GM18519 (cell line): ENCODE measurements around the gene PARL.
"Not testable (repeated sequence)": the region's sequence is repeated elsewhere in the genome, so short reads cannot be mapped to it uniquely, and the experiment has no call there.

ENCODE experiments used
- ATAC-seq: cut with Tn5 transposase; IDR thresholded peaks from one replicate; pipeline ENCODE4 v1.9.1; 2021; ENCODE audit warnings: mild to moderate bottlenecking, moderate library complexity; ENCODE audit not compliant: unreplicated experiment, low FRiP score

The PARL gene

DNA sequence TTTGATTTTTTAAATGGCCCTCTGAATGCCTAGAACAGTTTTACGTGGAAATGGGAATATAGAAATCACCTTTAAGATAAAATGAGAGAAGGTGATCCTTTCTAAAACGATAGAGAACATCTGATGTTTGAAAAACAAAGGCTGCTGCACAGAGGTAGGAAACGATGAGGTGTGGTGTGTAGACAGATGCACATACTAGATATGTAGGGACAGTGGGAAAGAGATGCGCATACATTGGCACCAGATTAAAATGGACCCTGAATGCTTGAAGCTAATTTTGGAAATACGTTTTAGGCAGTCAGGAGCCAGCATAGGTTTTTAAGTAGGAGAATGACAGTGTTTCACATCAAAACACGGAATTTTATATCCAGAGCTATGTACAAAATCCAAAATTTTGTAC is 88.3 kb downstream of the PARL start:
- ATAC-seq, result no peak

DNA sequence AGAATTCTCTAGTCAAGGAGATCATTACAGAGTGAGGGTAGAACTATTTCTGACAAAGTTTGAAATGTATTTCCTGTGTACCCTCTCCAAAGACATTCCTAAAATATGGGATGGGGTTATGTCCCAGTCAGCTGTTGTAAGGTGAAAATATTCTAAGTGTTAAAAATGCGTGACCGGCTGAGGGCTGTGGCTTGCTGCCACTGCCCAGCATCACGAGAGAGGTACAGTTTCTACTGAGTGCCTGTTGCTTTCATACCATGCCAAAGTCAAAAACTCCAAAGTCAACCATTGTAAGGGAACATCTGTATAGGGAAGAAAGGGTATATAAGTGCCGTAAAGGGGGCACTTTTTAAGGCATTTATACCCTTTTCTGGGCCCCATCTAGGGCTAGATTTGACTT is 90.2 kb downstream of the PARL start:
- no peak for ATAC-seq

DNA sequence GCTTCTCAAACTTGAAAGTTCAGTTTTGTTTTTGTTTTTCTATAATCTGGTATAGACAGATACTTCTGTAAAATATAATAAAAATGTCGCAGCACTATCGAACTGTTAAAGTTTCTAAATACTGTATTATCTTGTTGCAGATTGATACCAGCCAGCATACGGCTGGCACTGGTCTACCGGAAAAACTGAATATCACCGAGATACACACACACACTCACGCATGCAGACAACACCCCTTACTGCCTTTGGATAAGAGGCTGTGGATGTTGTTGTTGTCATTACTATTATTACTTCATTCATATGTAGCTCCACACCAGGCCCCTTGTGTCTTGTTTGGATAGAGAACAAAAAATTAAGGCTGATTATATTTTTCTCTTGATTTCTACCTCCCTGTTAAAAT is 91.7 kb downstream of the PARL start:
- ATAC-seq, result no peak

DNA sequence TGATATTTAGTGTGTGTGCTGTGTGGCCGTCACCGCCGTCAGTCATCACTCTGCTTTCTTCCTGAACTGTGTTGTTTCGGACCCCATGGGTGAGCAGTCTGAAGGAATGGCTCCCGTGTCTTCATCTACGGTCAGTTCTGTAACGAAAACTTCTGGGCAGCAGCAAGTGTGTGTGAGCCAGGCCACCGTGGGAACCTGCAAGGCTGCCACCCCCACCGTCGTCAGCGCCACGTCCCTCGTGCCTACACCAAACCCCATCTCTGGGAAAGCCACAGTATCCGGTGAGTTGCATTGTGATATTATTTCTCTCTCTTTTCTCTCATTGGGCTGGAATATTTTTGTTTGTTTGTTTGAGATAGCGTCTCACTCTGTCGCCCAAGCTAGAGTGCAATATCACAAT is 94.0 kb downstream of the PARL start:
- ATAC-seq, result no peak

DNA sequence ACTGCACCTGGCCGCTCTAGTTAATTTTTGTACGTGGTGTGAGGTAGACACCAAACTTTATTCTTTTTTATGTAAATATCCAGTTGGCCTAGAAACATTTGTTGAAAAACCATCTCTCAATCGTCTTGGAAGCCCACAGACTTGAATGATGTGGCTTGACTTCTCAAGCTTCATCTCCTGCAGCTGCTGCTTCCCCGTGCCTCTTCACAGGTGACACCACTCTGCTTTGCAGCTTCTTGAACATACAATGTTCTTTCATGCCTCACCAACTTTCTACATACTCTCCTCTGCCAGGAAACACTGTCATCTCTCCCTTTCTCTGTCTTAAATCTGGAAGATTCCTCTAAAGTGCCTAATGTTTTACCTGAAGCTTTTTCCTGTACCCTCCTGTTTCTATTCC is 94.9 kb downstream of the PARL start:
- ATAC-seq, result no peak

DNA sequence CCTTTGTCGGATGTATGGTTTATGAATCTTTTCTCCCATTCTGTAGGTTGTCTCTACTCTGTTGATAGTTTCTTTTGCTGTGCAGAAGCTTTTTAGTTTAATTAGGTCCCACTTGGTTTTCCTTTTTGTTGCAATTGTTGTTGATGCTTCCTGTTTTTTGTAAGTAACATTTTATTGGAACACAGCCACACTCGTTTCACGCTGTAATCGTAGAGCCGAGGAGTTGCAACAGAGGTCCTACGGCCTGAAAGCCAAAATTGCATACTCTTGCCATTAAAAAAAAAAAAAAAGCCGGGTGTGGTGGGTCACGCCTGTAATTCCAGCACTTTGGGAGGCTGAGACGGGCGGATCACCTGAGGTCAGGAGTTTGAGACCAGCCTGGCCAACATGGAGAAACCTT is 100.2 kb downstream of the PARL start:
- not testable (repeated sequence) for ATAC-seq

DNA sequence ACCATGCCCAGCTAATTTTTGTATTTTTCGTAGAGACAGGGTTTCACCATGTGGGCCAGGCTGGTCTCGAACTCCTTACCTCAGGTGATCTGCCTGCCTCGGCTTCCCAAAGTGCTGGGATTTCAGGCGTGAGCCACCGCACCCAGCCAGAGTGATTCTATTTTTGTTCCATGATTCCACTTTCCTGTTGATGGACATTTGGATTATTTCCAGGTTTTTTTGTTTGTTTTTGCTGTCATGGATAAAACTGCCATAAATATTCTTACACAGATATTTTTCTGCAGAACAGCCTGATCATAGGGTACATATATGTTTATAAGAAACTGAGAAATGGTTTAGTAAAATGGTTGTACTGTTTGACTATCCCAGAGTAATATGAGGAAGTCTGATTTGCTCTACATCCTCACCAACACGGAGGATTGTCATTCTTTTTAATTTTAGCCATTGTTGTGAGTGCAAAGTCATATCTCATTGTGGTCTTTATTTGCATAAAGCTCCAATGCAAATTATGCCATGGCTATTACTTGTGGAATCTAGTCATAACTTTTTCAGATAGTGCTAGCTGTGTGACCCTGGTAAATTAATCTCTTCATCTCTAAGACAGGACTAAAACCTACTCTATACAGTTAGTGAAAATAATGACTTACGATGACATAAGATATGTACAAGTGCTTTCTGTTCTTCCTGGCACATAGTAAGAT is 102.0 kb downstream of the PARL start:
- no peak for ATAC-seq

DNA sequence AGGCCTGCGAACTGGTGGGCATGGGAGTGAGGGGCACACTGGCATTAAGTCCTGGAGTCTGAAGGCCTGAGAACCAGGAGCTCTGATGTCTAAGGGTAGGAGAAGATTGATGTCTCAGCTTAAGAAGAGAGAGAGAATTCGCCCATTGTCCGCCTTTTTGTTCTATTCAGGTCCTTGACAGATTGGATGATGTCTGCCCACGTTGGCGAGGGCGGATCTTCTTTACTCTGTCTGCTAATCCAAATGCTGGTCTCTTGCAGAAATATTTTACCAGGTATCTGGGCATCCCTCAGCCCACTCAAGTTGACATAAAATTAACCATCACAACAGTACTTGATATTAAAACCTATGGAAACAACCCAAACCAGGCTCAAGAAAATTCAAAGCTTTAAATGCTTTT is 103.4 kb downstream of the PARL start:
- ATAC-seq, result no peak

DNA sequence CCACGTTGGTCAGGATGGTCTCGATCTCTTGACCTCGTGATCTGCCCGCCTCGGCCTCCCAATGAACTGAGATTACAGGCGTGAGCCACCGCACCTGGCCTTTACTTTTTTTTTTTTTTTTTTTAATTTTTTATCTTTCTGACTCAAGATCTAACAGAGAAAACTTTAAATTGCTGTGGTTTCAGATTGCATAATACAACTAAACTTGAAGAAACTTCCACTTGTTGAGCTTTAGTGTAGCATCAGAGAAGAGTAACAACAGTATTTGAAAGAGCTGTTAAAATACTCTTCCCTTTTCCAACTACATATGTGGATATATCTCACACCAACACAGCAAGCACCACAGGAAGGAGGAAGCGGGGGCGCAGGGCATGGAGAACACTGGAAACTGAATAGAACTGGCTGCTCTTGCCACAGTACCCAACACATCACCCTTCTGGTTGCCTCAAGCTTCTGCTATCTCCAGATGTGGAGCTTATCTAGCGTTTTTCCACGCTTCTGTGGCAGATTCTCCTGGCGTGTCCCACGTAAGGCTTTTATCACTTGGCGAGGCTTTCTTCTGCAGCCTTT is 104.7 kb downstream of the PARL start:
- ATAC-seq, result no peak
